HL-60 (cell line): ENCODE measurements around the gene ZSCAN5B.

Experiments used
- CTCF ChIP-seq: IDR thresholded peaks from one replicate; pipeline ENCODE4 v1.5.1; 2011; ENCODE audit warnings: low read length, control low read depth, inconsistent platforms; ENCODE audit not compliant: insufficient read depth
- POLR2AphosphoS5 ChIP-seq: IDR thresholded peaks from 2 replicates; pipeline ENCODE4 v1.6.1; 2012; ENCODE audit warnings: low read depth
- SPI1 ChIP-seq: IDR thresholded peaks from 2 replicates; pipeline ENCODE4 v1.6.1; 2012; ENCODE audit warnings: low read depth, mild to moderate bottlenecking, borderline replicate concordance

DNA sequence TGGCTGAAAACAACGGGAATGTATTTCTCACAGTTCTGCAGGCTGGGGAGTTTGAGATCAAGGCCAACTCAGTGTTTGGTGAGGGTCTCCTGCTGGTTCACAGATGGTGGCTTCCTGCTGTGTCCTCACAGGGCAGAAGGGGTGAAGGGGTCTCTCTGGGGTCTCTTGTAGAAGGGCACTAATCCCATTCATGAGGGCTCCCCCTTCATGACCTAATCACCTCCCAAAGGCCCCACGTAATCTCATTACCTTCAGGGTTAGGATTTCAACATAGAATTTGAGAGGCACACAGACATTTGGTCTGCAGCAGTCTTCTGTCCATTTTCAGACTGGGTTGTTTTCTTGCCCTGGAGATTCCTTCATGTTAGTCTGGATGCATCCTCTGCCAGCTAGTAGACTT lies 44.9 kb downstream of the ZSCAN5B start:
- TF ChIP-seq CTCF: no peak
- no peak for TF ChIP-seq SPI1
- no peak for TF ChIP-seq POLR2AphosphoS5
